NCI-H446 treated with DMSO at 0.1 percent for 48 hours (cell line): ENCODE measurements around the gene MEIS1.

Experiments used
- DNase-seq: peaks from one replicate; lab custom pipeline; 2025; lab: John Stamatoyannopoulos, UW

MEIS1 gene

DNA sequence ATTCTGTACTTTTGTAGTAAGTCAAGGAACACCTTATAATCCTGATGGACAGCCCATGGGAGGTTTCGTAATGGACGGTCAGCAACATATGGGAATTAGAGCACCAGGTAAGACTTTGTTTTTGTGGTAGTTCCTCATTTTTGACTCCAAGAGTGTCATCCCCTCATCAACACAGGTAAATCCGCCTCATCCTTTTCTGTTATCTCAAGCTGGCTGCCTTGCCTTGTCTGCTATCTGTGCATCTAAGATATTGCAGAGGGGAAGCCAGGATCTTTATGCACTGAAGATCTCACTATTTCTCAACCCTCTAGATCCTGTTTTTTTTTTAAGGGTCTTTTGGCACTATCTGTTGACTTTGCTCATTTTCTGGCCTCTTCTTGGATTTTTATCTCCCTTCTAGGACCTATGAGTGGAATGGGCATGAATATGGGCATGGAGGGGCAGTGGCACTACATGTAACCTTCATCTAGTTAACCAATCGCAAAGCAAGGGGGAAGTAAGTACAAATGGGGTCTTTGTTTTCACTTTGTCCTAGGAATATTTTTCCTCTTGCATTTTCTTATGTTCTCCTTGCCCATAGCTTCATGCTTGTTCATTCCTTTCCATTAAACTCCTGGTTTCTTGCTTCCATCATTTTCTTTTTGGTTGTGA lies 133.8 kb downstream of the MEIS1 start:
- DNase-seq, result no peak

GRCh38 chr2:66569321-66569851 lies 134.5 kb downstream of the MEIS1 start:
- no peak for DNase-seq

DNA sequence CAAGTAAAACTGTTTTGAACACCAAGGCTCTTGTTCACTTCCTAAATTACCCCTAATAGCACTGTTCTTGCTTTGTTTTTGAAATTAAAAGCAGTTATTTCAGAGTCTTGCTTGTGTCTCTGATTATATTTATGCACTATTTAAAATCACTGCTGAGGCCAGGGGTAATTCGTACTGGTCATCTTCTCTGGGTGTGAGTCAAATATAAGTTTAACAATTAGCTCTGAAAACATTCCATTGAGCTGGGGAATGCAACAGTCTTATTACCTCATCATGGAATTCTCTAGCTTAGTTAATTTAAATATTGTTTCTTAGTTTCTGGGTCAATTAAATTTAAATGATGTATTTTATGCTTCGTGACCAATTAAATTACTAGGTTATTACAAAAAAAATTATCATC lies 135.0 kb downstream of the MEIS1 start:
- DNase-seq, result no peak

DNA sequence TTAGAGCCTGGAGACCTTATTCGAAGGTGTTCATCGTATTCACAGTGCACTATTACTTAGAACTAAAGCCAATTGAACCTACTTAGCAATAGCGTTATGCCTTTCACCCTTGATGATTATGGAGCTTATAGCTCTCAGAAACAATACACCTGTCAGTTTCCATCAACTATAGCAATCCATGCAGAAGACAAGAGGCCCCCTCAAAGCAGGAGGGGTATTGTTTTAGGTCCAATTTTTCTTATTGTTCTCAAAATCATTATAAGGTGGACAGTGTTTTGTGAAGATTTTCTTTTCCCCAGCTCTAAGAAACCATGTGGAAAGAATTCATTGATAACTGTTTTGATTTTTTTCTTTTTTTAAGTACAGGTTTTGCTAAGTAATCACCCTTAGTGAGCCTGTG lies 135.5 kb downstream of the MEIS1 start:
- DNase-seq, result no peak

- no peak for DNase-seq
Observed at GRCh38 chr2:66571918-66572317, 137.0 kb downstream of the MEIS1 start.

- no peak for DNase-seq
Observed at GRCh38 chr2:66572391-66572790, 137.5 kb downstream of the MEIS1 start.

GRCh38 chr2:66573416-66573815 lies 138.5 kb downstream of the MEIS1 start:
- DNase-seq, result no peak

- DNase-seq, result no peak
Observed at GRCh38 chr2:66573821-66574233, 138.9 kb downstream of the MEIS1 start.

DNA sequence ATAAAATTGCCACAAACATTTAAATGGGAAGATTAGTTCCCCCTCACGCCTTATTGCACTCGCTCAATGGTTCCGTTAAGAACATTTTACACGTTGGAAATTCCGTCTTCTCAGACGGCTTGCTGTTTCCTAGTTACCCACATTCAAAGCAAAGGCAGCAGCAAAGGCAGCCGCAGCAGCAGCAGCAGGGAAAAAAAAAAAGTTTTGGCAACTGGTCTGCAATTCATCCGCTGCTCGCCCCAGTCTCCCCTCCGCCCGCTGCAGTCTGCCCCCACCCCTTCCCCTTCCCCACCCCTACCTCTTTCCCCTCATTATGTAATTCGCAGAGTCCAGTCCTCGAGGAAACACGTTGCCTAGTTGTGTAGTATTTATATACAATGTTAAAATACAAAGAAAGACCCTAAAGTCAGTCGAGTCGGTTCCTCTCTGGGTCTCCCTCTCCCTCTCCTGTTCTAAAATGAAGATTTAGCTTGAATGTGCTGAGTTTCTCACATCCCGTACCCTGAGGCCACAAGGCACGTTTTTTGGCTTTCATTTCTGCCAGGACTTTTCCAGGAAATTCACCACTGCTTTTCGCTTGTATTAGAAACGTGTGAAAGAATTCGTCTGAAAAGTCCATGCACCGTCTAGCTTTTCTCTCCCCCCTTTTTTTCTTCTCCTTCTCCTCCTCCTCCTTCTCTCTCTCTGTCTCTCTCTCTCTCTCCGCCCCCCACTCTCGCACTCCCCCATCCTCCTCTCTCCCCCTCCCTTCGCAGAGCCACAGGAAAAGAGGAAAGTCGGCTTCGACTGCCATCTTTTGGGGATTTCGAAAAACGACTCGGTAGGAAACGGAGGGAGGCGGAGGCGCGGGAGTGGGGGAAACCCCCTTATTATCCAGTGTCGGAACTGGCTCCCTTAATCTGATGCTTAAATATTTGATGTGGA lies 140.0 kb downstream of the MEIS1 start:
- DNase-seq, result peak; percentile 68

- DNase-seq, result no peak
Observed at GRCh38 chr2:66575625-66576310, 140.8 kb downstream of the MEIS1 start.

DNA sequence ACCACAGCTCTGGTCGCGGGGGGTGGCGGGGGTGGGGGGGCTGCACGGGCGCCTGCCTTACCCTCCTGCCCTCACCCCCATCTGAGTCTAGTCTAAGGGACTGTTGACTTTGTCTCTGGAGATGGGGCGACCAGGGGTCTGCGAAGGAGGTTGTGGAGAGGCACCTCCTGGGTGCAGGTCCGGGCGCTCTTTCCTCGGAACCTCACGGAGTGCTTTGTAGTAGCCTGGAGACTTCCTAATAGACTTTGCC lies 141.3 kb downstream of the MEIS1 start:
- DNase-seq, result no peak

- DNase-seq, result no peak
Observed at GRCh38 chr2:66576561-66577320, 141.8 kb downstream of the MEIS1 start.

- no peak for DNase-seq
Observed at GRCh38 chr2:66577321-66578053, 142.6 kb downstream of the MEIS1 start.

DNA sequence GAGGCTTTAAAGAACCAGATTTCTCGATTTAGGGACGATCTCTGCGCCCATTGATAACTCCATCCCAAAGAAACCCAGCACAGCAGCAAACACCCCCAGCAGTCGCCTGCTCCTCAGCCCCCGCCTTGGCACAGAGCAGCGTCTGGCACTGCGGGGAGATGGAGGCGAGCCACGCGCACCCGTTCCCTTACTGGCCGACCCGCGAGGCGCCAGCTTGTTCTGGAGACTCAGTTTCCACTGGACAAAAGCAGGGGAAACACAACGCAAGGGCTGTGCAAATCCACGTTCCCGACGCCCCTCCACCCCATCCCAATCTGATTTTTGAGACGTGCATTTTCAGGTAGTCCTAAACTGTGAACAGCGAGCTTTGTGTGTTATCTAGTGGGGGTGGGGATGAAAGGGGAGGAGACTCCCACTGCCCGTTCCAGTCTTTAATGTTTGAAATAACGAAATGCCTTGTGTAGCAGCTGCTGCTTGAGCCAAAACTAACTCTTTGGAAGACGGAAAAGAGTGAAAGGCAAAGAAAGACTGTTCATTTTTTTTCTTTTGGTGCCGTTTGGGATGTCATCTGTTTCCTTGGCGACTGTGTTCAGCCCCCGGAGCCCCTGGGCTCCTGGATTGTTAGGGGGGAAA lies 143.2 kb downstream of the MEIS1 start:
- DNase-seq, result no peak

DNA sequence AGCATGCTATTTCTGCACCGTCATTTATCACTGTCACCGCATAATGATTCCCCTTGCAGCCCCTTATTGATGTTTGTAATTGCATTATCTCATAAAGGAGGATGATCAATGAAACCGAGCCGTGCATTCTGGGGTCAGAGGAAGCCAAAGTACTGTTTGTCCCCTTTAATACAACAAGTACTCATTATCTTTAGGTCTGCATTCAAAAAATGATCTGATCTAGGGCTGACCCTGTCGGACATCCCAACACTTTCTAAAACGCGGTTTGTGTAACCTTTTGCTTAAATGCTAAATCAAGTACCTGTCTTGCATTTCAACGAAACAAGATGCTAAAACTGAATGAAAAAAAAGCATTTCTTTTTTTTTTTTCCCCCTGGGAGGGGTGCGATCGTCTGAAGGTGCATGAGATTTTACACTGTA lies 143.8 kb downstream of the MEIS1 start:
- DNase-seq, result no peak

DNA sequence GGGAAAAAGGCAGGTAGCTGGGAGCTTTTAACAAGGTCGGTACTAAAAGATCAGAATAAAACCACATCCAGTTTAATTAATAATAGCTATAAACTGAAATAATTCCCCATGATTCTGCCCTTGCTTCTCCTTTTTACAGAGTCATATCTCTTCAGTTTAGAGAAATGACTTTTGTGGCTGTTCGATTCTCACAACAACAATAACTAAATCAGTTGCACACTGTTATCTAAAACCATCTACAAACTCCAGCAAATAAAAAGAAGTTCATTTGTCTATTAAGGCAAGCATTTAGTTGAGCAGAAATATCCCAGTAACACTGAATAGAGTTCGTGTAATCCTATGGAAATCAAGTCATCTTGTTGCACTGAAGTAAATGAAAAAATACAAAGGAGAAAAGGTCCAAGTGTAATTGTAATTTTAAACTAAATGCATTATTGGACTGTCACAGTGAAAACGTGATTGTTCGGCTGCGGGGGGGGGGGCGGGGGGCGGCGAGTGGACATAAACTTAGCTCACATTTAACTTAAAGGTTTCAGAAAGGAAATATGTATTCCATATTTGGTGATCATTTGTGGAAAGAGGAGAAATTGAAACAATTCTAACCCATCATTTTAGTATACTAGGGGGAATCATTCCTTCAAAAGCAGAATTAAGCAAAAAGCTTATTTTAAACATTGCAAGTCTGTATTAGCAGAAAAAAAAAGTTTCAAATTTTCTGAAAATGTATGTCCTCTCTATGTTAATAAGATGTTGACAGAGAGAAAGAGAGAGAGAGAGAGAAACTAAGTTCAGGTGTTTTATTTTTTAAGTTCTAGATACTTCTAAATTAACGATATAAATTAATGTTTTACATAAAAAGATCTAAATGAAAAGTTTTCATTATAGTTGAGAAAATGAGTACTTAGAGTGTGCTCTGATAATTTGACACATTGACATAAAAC lies 144.5 kb downstream of the MEIS1 start:
- no peak for DNase-seq

GRCh38 chr2:66580166-66581049 lies 145.5 kb downstream of the MEIS1 start:
- DNase-seq, result no peak

- no peak for DNase-seq
Observed at GRCh38 chr2:66581339-66582103, 146.6 kb downstream of the MEIS1 start.
